Heart left ventricle (tissue), 16 donors: Measurements from ENCODE around the gene GPR161. TPM values are rescaled to one million over a fixed set of nuclear protein-coding genes. Genes with fewer than 3 reads are reported as not detected.

Source experiments
- ATAC-seq, 4 donors: fragments of 200-7000 bp; cut with Tn5 transposase; one replicate each; pipeline ENCODE4 v1.9.1; 2020 to 2022; ENCODE audit warnings: moderate library complexity in 4 of 4, mild to moderate bottlenecking in 3 of 4, moderate number of reproducible peaks in 1 of 4
- DNase-seq, 5 donors: peaks; one replicate each; pipeline ENCODE4 v3.0.0-alpha.2; 2020
- H3K27ac ChIP-seq, 12 donors: fragments of 200-600 bp; sonication (generic) in 4 of 12; one replicate each; pipeline versions ENCODE4 v1.5.0 to v1.8.0; 2016 to 2022; ENCODE audit warnings: mild to moderate bottlenecking in 2 of 12
- H3K27me3 ChIP-seq, 9 donors: fragments of 200-600 bp; sonication (generic) in 2 of 9; one replicate each; pipeline versions ENCODE4 v1.5.1 to v1.8.0; 2016 to 2022; ENCODE audit warnings: mild to moderate bottlenecking in 3 of 9
- H3K36me3 ChIP-seq, 9 donors: fragments of 200-600 bp; sonication (generic) in 2 of 9; one replicate each; pipeline versions ENCODE4 v1.5.0 to v1.8.0; 2018 to 2022; ENCODE audit warnings: mild to moderate bottlenecking in 2 of 9
- H3K4me1 ChIP-seq, 12 donors: fragments of 200-600 bp; sonication (generic) in 4 of 12; one replicate each; pipeline versions ENCODE4 v1.5.0 to v1.8.0; 2016 to 2022; ENCODE audit warnings: mild to moderate bottlenecking in 3 of 12
- H3K4me3 ChIP-seq, 12 donors: fragments of 200-600 bp; sonication (generic) in 4 of 12; one replicate each; pipeline versions ENCODE4 v1.5.0 to v1.8.0; 2017 to 2022; ENCODE audit warnings: mild to moderate bottlenecking in 9 of 12, moderate library complexity in 4 of 12
- H3K9me3 ChIP-seq, 12 donors: fragments of 200-600 bp; sonication (generic) in 4 of 12; one replicate each; pipeline versions ENCODE4 v1.5.0 to v1.8.0; 2016 to 2022; ENCODE audit warnings: mild to moderate bottlenecking in 1 of 12
- POLR2A ChIP-seq, 2 donors: fragments of 450-650 bp; IDR thresholded peaks; one replicate each; pipeline ENCODE4 v1.6.1; 2017; ENCODE audit warnings: antibody characterized with exemption in 2 of 2, mild to moderate bottlenecking in 2 of 2, moderate library complexity in 2 of 2
- WGBS, 4 donors: extraction: QIAGEN DNeasy Blood & Tissue Kit in 2 of 4; methylation state at CpG; one replicate each; pipeline versions ENCODE4 v1.1.5 to v1.1.7; 2013 to 2018; 5-methylcytosine and 5-hydroxymethylcytosine counted together
- intact Hi-C, 10 donors: fragments of 100-400 bp; cut with DNase I; formaldehyde crosslinking; loops; one replicate each; pipeline versions ENCODE4 v1.11.1 to v1.14.2; 2022
- polyA plus RNA-seq, 2 donors: library from polyadenylated mRNA; stranded (reverse); fragments of 200-250 nt; gene quantifications; one replicate each; pipeline ENCODE4 v1.2.3, GENCODE V29; 2013
- total RNA-seq, 9 donors: library from RNA; depleted of rRNA in 2 of 9; stranded (reverse); fragments of >200 nt in 2 of 9; fragmentation: NEBNext Ultra II Directional in 3 of 9; extraction: Animal tissue kit (Norgen Biotek cat#: 25700) in 3 of 9; gene quantifications; one replicate each; pipeline versions ENCODE4 v1.1.0 to v1.2.4, GENCODE V29; 2016 to 2023
- TF ChIP-seq, protein P1 (sequence below), 12 donors: fragments of 200-600 bp; sonication (generic) in 4 of 12; IDR thresholded peaks; one replicate each; pipeline versions ENCODE4 v1.5.0 to v1.8.0; 2018 to 2022; ENCODE audit warnings: antibody characterized with exemption in 12 of 12, mild to moderate bottlenecking in 5 of 12
- donor health status: ischemic (EF 13 %, LVEDD 7.1; RV severe dilation, severe dysfunction).
- donor health status: healthy with polysubstance abuse.
- donor health status: DM: no; HTN: yes; CAD: no.
- donor health status: DM: no; HTN: no; CAD: no.
- donor health status: ischemic (EF 25% LVEDD 6.9; RV normal size, moderate dysfunction).
- donor health status: ischemic (EF 25% LVEDD 5.7; RV mildly dilated, moderate dysfunction).
- donor health status: healthy.
- donor health status: DM: yes; HTN: yes; CAD: no.
- donor health status: ischemic (EF 35%, LVEDD 5.7; RV mildly dilated, moderate dysfunction).
- donor health status: nonischemic (EF 11% LVEDD 7.7; RV severe dilation, severe dysfunction).
- donor health status: DM: yes; HTN: yes; CAD: no.
- donor health status: PGD.
- donor health status: ischemic (EF 29% LVEDD 5.4; RV normal size, mild dysfunction).
- donor health status: nonischemic (EF 23%, LVEDD 6.1; RV moderate dilation, normal function).

GPR161 gene
- total and polyA plus RNA-seq, 11 donors, result 0.95 to 4.8 (median 2.4) TPM

DNA sequence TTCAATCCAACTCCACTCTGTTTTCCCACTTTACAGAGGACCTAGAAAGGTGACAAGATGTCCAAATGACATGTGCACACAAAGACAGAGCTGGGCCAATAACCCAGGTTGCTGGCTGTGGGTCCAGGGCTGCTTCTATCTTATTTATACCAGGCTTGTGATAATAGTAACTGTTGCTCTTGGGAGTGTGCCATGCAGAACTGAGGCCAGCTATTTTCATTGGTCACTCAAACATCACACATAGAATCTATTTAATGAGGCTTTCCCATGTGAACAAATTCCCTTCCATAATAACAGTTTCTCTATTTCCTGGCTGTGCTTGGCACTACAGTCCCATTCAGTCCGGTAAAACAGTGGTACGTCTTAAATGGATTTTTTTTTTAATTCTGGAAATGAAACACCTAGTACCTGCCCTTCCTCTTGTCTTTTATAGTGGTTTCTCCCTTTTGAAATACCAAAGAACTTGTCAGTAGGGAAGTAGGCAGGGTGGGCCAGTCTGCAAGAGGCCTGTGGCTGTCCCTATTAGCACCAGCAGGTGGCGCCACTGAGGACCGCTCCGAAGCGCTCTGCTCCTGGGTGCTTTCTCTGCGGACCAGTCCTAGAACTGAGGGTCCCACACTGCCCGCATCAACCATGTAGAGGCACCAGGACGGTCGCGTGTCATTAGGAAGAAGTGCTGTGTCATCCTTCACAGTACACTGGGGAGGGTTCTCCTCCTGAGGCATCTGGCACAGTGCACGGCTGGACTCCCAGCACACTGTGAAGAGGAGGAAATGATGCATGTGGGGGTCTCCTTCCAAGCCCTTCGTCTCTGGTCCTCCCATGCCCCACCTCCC lies 52.1 kb downstream of the GPR161 start:
- DNase-seq (peak; percentile 51 to 81 (median 64)), ATAC-seq (peak; percentile 11 to 55 (median 36))
- Histone ChIP-seq H3K36me3 (peaks cover 0 to 11% (median 0%) of the 10 kb centered on the region in 9 donors), H3K4me3 (peak overlapping the region in 2 of 12 donors; percentile 10 to 25), H3K9me3 (no peaks in the 10 kb centered on the region), H3K4me1 (peaks cover 0 to 55% (median 29%) of the 10 kb centered on the region in 12 donors), H3K27ac (peak overlapping the region; percentile 1 to 71 (median 47)), H3K27me3 (no peaks in the 10 kb centered on the region)
- no peak for TF ChIP-seq POLR2A (IDR thresholded peaks at IDR 0.05)
- TF ChIP-seq, protein P1, sequence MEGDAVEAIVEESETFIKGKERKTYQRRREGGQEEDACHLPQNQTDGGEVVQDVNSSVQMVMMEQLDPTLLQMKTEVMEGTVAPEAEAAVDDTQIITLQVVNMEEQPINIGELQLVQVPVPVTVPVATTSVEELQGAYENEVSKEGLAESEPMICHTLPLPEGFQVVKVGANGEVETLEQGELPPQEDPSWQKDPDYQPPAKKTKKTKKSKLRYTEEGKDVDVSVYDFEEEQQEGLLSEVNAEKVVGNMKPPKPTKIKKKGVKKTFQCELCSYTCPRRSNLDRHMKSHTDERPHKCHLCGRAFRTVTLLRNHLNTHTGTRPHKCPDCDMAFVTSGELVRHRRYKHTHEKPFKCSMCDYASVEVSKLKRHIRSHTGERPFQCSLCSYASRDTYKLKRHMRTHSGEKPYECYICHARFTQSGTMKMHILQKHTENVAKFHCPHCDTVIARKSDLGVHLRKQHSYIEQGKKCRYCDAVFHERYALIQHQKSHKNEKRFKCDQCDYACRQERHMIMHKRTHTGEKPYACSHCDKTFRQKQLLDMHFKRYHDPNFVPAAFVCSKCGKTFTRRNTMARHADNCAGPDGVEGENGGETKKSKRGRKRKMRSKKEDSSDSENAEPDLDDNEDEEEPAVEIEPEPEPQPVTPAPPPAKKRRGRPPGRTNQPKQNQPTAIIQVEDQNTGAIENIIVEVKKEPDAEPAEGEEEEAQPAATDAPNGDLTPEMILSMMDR (IDR thresholded peaks at IDR 0.05), result peak; percentile 70 to 94 (median 81)
- WGBS, 4 donors, result 34 to 48% (median 40%) methylated on average over 13 of the region's 13 CpGs
- intact Hi-C loops, result loop anchor here (5.0 to 10.0 kb wide), 9 partner anchors 53 to 370 kb away; partner anchors contain the start of genes GPR161 (in 4 of the 10), MPZL1 (in 3 of the 10), DCAF6 (in 2 of the 10) and MPC2 (in 2 of the 10)

DNA sequence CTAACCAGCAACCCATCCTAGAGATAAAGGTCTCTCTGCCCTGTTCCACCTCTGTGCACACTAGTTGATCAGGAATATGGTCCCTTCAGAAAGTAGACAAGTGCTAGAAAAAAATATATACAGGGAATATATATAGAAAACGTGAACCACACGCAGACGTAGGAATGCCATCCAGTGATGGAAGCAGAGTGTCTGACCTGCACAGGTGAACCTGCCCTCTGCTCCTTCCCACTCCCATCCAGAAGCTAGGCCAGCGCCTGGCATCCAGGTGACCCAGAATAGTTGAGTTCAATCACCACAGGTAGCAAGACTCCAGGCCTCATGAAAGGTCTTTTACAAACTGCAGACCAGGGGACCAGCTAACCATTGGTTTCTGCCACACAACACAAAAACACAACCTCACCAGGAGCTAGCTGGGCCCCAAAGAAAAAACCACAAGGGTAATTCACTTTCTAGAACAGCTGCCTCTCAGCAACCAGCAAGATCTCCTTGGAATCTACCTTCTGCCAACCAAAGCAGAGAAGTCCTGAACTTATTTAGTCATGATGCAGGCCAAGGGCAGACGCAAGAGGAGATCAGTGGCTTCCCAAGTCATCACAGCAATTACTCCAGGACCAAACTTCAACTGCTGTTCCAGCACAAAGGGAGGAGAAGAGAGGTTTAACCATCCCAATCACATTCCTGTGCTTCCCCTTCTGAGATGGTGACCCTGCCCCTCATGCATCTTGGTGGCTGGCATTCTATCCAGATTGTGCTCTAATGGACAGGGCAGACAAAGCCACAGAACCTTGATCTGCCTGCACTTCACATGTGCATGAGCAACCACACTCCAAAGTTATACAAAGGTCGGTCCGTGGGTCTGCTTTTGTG lies 53.0 kb downstream of the GPR161 start:
- Histone ChIP-seq H3K9me3 (no peaks in the 10 kb centered on the region), H3K36me3 (peaks cover 0 to 12% (median 0%) of the 10 kb centered on the region in 9 donors), H3K4me3 (no peak overlapping the region), H3K27me3 (no peaks in the 10 kb centered on the region), H3K27ac (peak overlapping the region in 2 of 12 donors; percentile 44 to 71), H3K4me1 (peaks cover 0 to 55% (median 29%) of the 10 kb centered on the region in 12 donors)
- TF ChIP-seq, protein P1 (IDR thresholded peaks at IDR 0.05), result no peak
- TF ChIP-seq POLR2A (IDR thresholded peaks at IDR 0.05), result no peak
- intact Hi-C loops, result loop anchor here in 9 of 10 donors (5.0 to 10.0 kb wide), 9 partner anchors 54 to 369 kb away; partner anchors contain the start of genes MPZL1 (in 3 of the 9), DCAF6 (in 2 of the 9), GPR161 (in 2 of the 9) and MPC2 (in 2 of the 9)
- DNase-seq (no peak), ATAC-seq (no peak)
- WGBS, 4 donors, result 83 to 92% (median 86%) methylated on average over 7 of the region's 7 CpGs

DNA sequence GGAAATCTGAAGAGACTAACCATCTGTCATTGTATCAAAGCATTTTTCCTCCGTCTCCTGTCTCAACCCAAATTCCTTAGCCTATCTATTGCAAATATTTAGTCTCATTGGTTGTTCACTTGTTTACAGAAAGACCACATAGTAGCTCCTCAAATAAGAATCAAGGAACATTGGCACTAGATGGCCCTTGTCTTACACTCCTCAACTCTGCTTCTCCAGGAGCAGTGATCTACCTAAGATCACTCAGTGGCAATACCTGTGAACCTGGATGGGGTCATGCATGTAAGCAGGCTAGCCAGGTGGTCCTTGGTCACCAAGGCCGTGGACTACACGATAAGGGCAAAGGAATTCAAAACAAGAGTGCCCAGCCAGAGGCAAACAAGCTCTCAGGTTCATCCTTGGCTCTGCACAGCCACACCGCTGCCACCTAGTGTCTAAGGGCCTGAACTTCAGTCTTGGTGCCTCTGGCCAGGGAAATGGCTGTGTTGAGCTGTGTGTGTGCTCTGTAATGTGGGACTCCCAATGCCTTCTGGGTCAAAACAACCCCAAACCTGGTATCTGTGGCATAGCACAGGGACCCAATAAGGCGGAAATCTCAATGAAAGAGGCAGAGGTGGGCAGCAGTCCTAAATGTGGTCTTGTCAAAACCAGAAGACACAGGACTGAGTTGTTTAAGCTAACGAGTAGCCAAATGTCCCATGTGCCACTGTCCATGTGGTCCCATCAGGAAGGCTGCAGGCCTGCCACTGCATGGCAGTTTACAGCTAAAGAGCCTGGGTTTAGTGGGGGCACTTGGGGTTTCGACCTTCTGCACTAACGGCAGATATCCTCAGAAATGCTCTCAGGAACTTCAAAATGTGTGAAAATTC lies 54.5 kb downstream of the GPR161 start:
- Histone ChIP-seq H3K27ac (peak overlapping the region in 5 of 12 donors; percentile 6 to 62 (median 48)), H3K4me1 (peaks cover 0 to 55% (median 29%) of the 10 kb centered on the region in 12 donors), H3K27me3 (no peaks in the 10 kb centered on the region), H3K4me3 (no peak overlapping the region), H3K36me3 (peaks cover 0 to 23% (median 7%) of the 10 kb centered on the region in 9 donors), H3K9me3 (no peaks in the 10 kb centered on the region)
- intact Hi-C loops, result loop anchor here in 9 of 10 donors (5.0 to 10.0 kb wide), 9 partner anchors 55 to 367 kb away; partner anchors contain the start of genes MPZL1 (in 3 of the 9), DCAF6 (in 2 of the 9), GPR161 (in 2 of the 9) and MPC2 (in 2 of the 9)
- peak; percentile 39 to 81 (median 68) for ATAC-seq
- peak; percentile 59 to 83 (median 64) for DNase-seq
- WGBS, 4 donors, result 55 to 57% (median 56%) methylated on average over 8 of the region's 8 CpGs
- TF ChIP-seq, protein P1 (IDR thresholded peaks at IDR 0.05), result peak; percentile 74 to 93 (median 84)
- TF ChIP-seq POLR2A (IDR thresholded peaks at IDR 0.05), result no peak
